Body of pancreas (tissue), 4 donors: ENCODE results near the gene CEP104. TPM values are rescaled to one million over a fixed set of nuclear protein-coding genes. Genes with fewer than 3 reads are reported as not detected.
"Not testable (repeated sequence)": the region's sequence is repeated elsewhere in the genome, so short reads cannot be mapped to it uniquely, and the experiment has no call there.

Experiments
- ATAC-seq: fragments of 150-250 bp; one replicate; pipeline ENCODE4 v1.9.1; 2016
- DNase-seq, 4 donors: peaks; one replicate each; pipeline ENCODE4 v3.0.0-alpha.2; 2019
- H3K27ac ChIP-seq, 4 donors: fragments of 200-600 bp; sonication (generic); 1 replicate in 3 of 4; 2 replicates in 1 of 4; pipeline versions ENCODE4 v1.5.1 to v1.6.1; 2016 to 2019; ENCODE audit warnings: mild to moderate bottlenecking in 1 of 4, mixed read lengths in 1 of 4, moderate library complexity in 1 of 4
- H3K27me3 ChIP-seq, 2 donors: fragments of 200-600 bp; sonication (generic); one replicate each; pipeline ENCODE4 v1.6.0; 2016; ENCODE audit warnings: mild to moderate bottlenecking in 1 of 2
- H3K36me3 ChIP-seq, 2 donors: fragments of 200-600 bp; sonication (generic); replicated peaks in 1 of 2; 2 replicates each; pipeline ENCODE4 v1.5.1; 2016; ENCODE audit warnings: low read depth in 2 of 2; ENCODE audit not compliant: insufficient read depth in 1 of 2
- H3K4me1 ChIP-seq: fragments of 200-600 bp; sonication (generic); one replicate; pipeline ENCODE4 v1.6.0; 2016
- H3K4me3 ChIP-seq, 2 donors: fragments of 200-600 bp; sonication (generic); 1 replicate in 1 of 2; 2 replicates in 1 of 2; pipeline ENCODE4 v1.5.1; 2016 to 2019
- H3K9me3 ChIP-seq, 3 donors: fragments of 200-600 bp; sonication (generic); 1 replicate in 2 of 3; 2 replicates in 1 of 3; pipeline ENCODE4 v1.5.1; 2016
- POLR2A ChIP-seq, 3 donors: fragments of 450-650 bp; IDR thresholded peaks; one replicate each; pipeline ENCODE4 v1.6.1; 2016; ENCODE audit warnings: antibody characterized with exemption in 3 of 3, mild to moderate bottlenecking in 2 of 3
- WGBS, 2 donors: methylation state at CpG; one replicate each; pipeline ENCODE4 v1.1.5; 2017; 5-methylcytosine and 5-hydroxymethylcytosine counted together
- intact Hi-C: fragments of 100-400 bp; cut with DNase I; formaldehyde crosslinking; loops from one replicate; pipeline ENCODE4 v1.15.1; 2023
- total RNA-seq, 2 donors: library from RNA; depleted of rRNA; stranded (reverse); fragments of >200 nt; gene quantifications; one replicate each; pipeline ENCODE4 v1.1.0, GENCODE V29; 2016
- TF ChIP-seq, protein P1 (sequence below), 7 experiments: fragments of 450-650 bp in 4 of 7; fragments of 200-600 bp in 3 of 7; sonication (generic) in 3 of 7; IDR thresholded peaks; one replicate each; pipeline ENCODE4 v1.5.1; 2016 to 2019; ENCODE audit warnings: antibody characterized with exemption in 7 of 7

Gene CEP104
- total RNA-seq, 2 donors from 2014 or later: 17.9 to 22.1 TPM

DNA sequence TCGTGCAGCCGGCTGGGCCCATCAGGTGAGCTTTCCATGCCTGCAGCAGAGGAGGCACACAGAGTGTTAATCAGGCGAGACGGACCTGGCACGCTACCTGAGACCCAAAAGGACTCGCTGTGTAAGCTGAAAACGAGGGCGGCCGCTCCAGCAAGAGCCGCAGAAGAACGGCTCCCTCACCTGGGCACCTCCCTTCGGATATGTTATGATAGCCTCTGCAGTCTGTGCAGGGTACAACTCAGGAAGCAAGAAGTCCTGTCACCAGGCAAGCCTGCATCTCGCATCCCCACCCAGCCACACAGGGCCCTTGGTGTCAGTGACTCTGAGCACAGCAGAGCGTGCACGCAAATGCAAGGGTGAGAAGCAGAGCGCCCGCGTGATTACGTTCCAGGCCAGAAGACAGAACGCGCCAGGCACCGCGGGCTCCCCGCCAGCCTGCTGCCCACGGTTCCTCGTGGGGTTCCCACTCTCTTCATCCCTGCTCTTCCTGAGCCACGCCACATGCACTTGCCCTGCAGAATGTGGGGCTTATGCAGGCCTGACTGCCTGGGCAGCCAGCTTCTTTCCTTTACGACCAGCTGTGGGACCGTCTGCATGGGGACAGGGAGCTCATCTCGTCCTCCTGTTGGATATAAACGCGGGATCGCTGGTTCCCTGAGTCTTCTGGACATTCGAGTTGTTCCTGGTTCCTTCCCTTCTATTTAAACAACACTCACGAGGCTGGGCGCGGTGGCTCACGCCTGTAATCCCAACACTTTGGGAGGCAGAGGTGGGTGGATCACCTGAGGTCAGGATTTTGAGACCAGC lies 40.5 kb downstream of the CEP104 start:
- Histone ChIP-seq H3K9me3 (no peaks in the 10 kb centered on the region), H3K27me3 (no peaks in the 10 kb centered on the region), H3K36me3 (peaks cover 0 to 23% of the 10 kb centered on the region in 2 donors), H3K4me3 (no peak overlapping the region), H3K27ac (no peak overlapping the region), H3K4me1 (no peaks in the 10 kb centered on the region)
- TF ChIP-seq, protein P1, sequence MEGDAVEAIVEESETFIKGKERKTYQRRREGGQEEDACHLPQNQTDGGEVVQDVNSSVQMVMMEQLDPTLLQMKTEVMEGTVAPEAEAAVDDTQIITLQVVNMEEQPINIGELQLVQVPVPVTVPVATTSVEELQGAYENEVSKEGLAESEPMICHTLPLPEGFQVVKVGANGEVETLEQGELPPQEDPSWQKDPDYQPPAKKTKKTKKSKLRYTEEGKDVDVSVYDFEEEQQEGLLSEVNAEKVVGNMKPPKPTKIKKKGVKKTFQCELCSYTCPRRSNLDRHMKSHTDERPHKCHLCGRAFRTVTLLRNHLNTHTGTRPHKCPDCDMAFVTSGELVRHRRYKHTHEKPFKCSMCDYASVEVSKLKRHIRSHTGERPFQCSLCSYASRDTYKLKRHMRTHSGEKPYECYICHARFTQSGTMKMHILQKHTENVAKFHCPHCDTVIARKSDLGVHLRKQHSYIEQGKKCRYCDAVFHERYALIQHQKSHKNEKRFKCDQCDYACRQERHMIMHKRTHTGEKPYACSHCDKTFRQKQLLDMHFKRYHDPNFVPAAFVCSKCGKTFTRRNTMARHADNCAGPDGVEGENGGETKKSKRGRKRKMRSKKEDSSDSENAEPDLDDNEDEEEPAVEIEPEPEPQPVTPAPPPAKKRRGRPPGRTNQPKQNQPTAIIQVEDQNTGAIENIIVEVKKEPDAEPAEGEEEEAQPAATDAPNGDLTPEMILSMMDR (IDR thresholded peaks at IDR 0.05): no peak
- TF ChIP-seq POLR2A (IDR thresholded peaks at IDR 0.05): no peak
- no peak for DNase-seq
- ATAC-seq: no peak
- 83 to 90% methylated on average over 16 to 38 of the region's 38 CpGs for WGBS, 2 donors
- intact Hi-C loops: no loop called here

DNA sequence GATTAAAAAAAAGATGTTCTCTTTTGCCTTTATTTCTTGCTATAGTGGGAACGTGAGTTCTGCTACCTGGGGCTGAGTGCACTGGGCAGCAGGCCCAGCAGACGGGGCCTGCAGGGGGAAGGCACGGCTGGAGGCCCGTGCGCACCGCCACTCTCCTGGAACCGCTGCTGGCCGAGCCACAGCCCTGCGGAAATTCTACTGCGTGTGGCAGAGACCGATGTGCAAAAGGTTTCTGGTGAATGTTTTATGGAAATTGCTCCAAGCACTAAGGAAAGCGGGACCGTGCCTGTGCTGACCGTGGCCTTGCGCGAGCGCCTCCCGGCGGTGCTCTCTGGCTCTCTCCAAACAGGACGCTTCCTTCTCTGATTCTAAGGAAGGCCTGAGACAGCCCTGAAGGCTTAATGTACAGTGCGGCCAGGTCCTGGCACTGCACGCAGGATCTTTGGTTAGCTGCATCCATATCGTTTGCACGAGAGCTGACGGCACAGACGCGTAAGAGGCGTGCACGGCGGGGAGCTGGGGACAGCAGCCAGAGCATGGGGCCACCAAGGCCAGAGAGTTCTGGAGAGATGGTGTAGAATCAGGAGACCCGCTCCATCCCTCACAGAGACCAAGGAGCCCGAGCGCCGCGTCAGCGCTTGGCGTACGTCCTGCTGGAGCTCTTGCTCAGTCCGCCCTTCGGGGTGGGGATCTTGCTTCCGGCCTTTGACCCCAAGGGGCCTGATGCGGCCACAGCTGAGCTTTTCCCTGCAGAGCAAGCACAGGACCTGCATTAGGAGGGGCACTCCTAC lies 42.0 kb downstream of the CEP104 start:
- WGBS, 2 donors: 91 to 94% methylated on average over 40 to 42 of the region's 42 CpGs
- ATAC-seq (no peak), DNase-seq (no peak)
- no peak overlapping the region for H3K27ac ChIP-seq
- no peaks in the 10 kb centered on the region for H3K27me3 ChIP-seq
- intact Hi-C loops: no loop called here
- H3K4me3 ChIP-seq: no peak overlapping the region
- H3K36me3 ChIP-seq: peaks cover 0 to 14% of the 10 kb centered on the region in 2 donors
- no peaks in the 10 kb centered on the region for H3K9me3 ChIP-seq
- TF ChIP-seq, protein P1 (IDR thresholded peaks at IDR 0.05): no peak
- no peak for TF ChIP-seq POLR2A (IDR thresholded peaks at IDR 0.05)
- H3K4me1 ChIP-seq: no peaks in the 10 kb centered on the region

DNA sequence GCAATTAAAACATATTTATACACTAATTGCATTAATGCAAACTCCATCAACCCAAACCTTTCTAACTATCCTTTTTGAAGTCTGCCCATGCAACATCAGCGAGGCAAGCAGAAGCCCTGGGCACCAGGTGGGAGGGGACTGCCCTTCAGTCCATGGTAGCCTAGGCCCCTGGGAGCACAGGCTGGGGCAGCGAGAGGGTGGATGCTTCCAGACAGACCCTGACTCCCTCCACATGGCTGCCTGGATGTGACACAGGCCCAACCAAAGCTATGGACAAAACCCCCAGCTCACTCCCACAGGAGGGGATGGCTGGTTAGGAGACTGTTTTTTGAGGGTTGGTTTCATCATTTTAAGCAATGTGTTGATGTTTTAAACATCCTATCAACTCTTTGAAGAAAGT lies 42.9 kb downstream of the CEP104 start:
- peaks cover 0 to 13% of the 10 kb centered on the region in 2 donors for H3K36me3 ChIP-seq
- intact Hi-C loops: no loop called here
- H3K9me3 ChIP-seq: no peaks in the 10 kb centered on the region
- no peak overlapping the region for H3K27ac ChIP-seq
- 89 to 100% methylated on average over 1 to 2 of the region's 2 CpGs for WGBS, 2 donors
- no peak overlapping the region for H3K4me3 ChIP-seq
- H3K27me3 ChIP-seq: no peaks in the 10 kb centered on the region
- DNase-seq: no peak
- ATAC-seq: no peak
- no peaks in the 10 kb centered on the region for H3K4me1 ChIP-seq
- TF ChIP-seq POLR2A (IDR thresholded peaks at IDR 0.05): no peak
- TF ChIP-seq, protein P1 (IDR thresholded peaks at IDR 0.05): no peak

DNA sequence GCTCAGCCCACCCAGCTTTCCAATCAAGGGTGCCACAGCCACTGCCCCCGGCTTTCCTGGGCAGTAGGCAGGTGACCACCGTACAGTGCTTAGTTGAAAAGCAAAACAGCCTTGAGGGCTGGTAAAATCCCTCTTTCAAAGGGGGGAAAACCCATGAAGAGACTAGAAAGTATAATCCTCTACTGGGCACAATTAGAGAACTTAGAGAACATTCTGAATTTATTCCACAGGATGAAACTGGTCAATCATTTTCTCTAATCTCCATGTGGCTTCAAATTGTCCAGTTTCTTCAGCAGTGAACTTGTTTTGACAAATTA lies 45.5 kb downstream of the CEP104 start:
- DNase-seq: no peak
- Histone ChIP-seq H3K36me3 (peaks cover 0 to 13% of the 10 kb centered on the region in 2 donors), H3K4me3 (no peak overlapping the region), H3K4me1 (no peaks in the 10 kb centered on the region), H3K9me3 (no peaks in the 10 kb centered on the region), H3K27me3 (no peaks in the 10 kb centered on the region), H3K27ac (no peak overlapping the region)
- ATAC-seq: no peak
- 50 to 54% methylated on average over 2 of the region's 2 CpGs for WGBS, 2 donors
- no peak for TF ChIP-seq POLR2A (IDR thresholded peaks at IDR 0.05)
- TF ChIP-seq, protein P1 (IDR thresholded peaks at IDR 0.05): no peak
- intact Hi-C loops: no loop called here

DNA sequence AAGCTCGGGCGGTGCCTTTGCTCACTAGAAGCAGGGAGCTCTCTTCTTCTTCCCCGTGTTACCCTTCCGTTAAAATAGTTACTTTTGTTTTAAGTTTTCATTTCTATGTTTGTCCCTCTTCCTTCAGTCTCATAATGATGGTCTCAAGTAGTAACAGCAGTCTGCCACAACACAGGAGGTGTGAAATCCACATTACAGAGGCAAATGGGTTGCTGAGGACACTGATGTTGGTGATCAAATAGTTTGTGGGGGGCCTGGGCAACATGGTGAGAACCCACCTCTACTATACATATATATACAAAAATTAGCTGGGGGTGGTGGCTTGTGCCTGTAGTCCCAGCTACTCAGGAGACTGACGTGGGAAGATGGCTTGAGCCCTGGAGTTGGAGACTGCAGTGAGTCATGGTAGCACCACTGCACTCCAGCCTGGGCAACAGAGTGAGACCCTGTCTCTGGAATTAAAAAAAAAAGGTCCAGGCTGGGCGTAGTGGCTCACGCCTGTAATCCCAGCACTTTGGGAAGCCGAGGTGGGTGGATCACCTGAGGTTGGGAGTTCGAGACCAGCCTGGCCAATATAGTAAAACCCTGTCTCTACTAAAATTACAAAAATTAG lies 46.8 kb downstream of the CEP104 start:
- ATAC-seq, H3K27ac ChIP-seq, H3K9me3 ChIP-seq, DNase-seq, H3K4me1 ChIP-seq, H3K4me3 ChIP-seq, H3K27me3 ChIP-seq, intact Hi-C loops, H3K36me3 ChIP-seq: not testable (repeated sequence)
- WGBS, 2 donors: 68 to 71% methylated on average over 9 of the region's 9 CpGs
